IMR-90 (cell line): Measurements from ENCODE around the gene ALCAM. TPM values are rescaled to one million over a fixed set of nuclear protein-coding genes. Genes with fewer than 3 reads are reported as not detected.

ENCODE experiments used
- ATAC-seq: fragments of 200-7000 bp; cut with Tn5 transposase; 2 replicates; pipeline ENCODE4 v1.9.1; 2020; ENCODE audit warnings: low read depth, mild to moderate bottlenecking, moderate library complexity
- BruUV-seq: library from RNA; stranded (reverse); fragments of 400-500 nt; replicated peaks from 2 replicates; lab custom pipeline; 2021; lab: Mats Ljungman, UMichigan
- CTCF ChIA-PET: fragments of 300-600 bp; formaldehyde crosslinking; extraction: SDS; loops from one replicate; lab custom pipeline; 2021; ENCODE audit warnings: antibody characterized with exemption; lab: Yijun Ruan, JAX
- POLR2A ChIA-PET: fragments of 300-600 bp; sonication (Branson Sonifier 250); formaldehyde crosslinking; loops from one replicate; lab custom pipeline; 2022; ENCODE audit warnings: antibody characterized with exemption; ENCODE audit not compliant: unreplicated experiment; lab: Charles Lee
- DNase-seq: peaks from one replicate; pipeline ENCODE4 v3.0.0; 2013
- H2AFZ ChIP-seq: replicated peaks from 2 replicates; pipeline ENCODE3; 2013; ENCODE audit warnings: low read length, mild to moderate bottlenecking; ENCODE audit not compliant: poor library complexity
- H2AK5ac ChIP-seq: 2 replicates; pipeline ENCODE4 v1.6.1; 2013; ENCODE audit warnings: low read depth, low read length, inconsistent platforms
- H2AK9ac ChIP-seq: replicated peaks from 2 replicates; pipeline ENCODE3; 2013; ENCODE audit warnings: mild to moderate bottlenecking, low read depth, low read length, moderate library complexity; ENCODE audit not compliant: poor library complexity
- H2BK120ac ChIP-seq: 2 replicates; pipeline ENCODE4 v1.6.1; 2013; ENCODE audit warnings: low read depth, low read length, inconsistent platforms
- H2BK15ac ChIP-seq: 3 replicates; pipeline ENCODE4 v1.6.1; 2013; ENCODE audit warnings: low read depth, low read length, inconsistent platforms
- H2BK20ac ChIP-seq: 2 replicates; pipeline ENCODE4 v1.6.1; 2013; ENCODE audit warnings: low read depth, mild to moderate bottlenecking, inconsistent platforms, low read length, moderate library complexity
- H2BK5ac ChIP-seq: 2 replicates; pipeline ENCODE4 v1.6.1; 2013; ENCODE audit warnings: mild to moderate bottlenecking, low read depth, low read length, inconsistent platforms; ENCODE audit not compliant: poor library complexity, severe bottlenecking
- H3K14ac ChIP-seq: replicated peaks from 2 replicates; pipeline ENCODE4 v1.6.1; 2013; ENCODE audit warnings: low read depth, low read length, inconsistent platforms
- H3K18ac ChIP-seq: 2 replicates; pipeline ENCODE4 v1.6.1; 2013; ENCODE audit warnings: low read depth, low read length, control low read depth
- H3K23ac ChIP-seq: 2 replicates; pipeline ENCODE4 v1.6.1; 2013; ENCODE audit warnings: low read depth, low read length, inconsistent platforms
- H3K27ac ChIP-seq: 2 replicates; pipeline ENCODE4 v1.5.1; 2013; ENCODE audit warnings: mild to moderate bottlenecking, control low read depth, low read length; ENCODE audit not compliant: insufficient read depth
- H3K27me3 ChIP-seq: 2 replicates; pipeline ENCODE4 v1.6.1; 2013; ENCODE audit warnings: low read length; ENCODE audit not compliant: control insufficient read depth, insufficient read depth
- H3K36me3 ChIP-seq: 2 replicates; pipeline ENCODE4 v1.6.1; 2013; ENCODE audit warnings: low read length, mixed read lengths; ENCODE audit not compliant: control insufficient read depth, insufficient read depth
- H3K4ac ChIP-seq: 2 replicates; pipeline ENCODE4 v1.6.1; 2013; ENCODE audit warnings: low read depth, low read length, inconsistent platforms
- H3K4me1 ChIP-seq: 2 replicates; pipeline ENCODE4 v1.6.1; 2013; ENCODE audit warnings: low read length, mixed read lengths; ENCODE audit not compliant: control insufficient read depth, insufficient read depth
- H3K4me2 ChIP-seq: 2 replicates; pipeline ENCODE4 v1.6.1; 2013; ENCODE audit warnings: low read depth, mild to moderate bottlenecking, control low read depth, low read length, moderate library complexity
- H3K4me3 ChIP-seq: 2 replicates; pipeline ENCODE4 v1.5.1; 2013; ENCODE audit warnings: low read depth, mild to moderate bottlenecking, control low read depth, low read length, moderate library complexity; ENCODE audit not compliant: insufficient read depth
- H3K56ac ChIP-seq: 2 replicates; pipeline ENCODE4 v1.6.1; 2013; ENCODE audit warnings: low read length, inconsistent platforms; ENCODE audit not compliant: insufficient read depth; ENCODE audit errors: extremely low read depth
- H3K79me1 ChIP-seq, 2 experiments: 2 replicates each; pipeline ENCODE4 v1.6.1; 2013; ENCODE audit warnings: low read length in 2 of 2, inconsistent platforms in 1 of 2, low read depth in 1 of 2
- H3K9ac ChIP-seq: 2 replicates; pipeline ENCODE4 v1.6.1; 2013; ENCODE audit warnings: low read depth, low read length, control low read depth
- H3K9me1 ChIP-seq: 2 replicates; pipeline ENCODE4 v1.6.1; 2013; ENCODE audit warnings: low read length, inconsistent platforms; ENCODE audit not compliant: insufficient read depth
- H3K9me3 ChIP-seq: 2 replicates; pipeline ENCODE4 v1.6.1; 2013; ENCODE audit warnings: low read length; ENCODE audit not compliant: control insufficient read depth, insufficient read depth
- H4K20me1 ChIP-seq: 2 replicates; pipeline ENCODE4 v1.6.1; 2013; ENCODE audit warnings: low read length, inconsistent platforms; ENCODE audit not compliant: insufficient read depth
- H4K5ac ChIP-seq: 2 replicates; pipeline ENCODE4 v1.6.1; 2013; ENCODE audit warnings: mild to moderate bottlenecking, low read depth, low read length, control low read depth
- H4K8ac ChIP-seq, 2 experiments: 2 replicates each; pipeline ENCODE4 v1.6.1; 2013; ENCODE audit warnings: low read depth in 2 of 2, low read length in 2 of 2, control low read depth in 1 of 2, inconsistent platforms in 1 of 2
- H4K91ac ChIP-seq: 2 replicates; pipeline ENCODE4 v1.6.1; 2013; ENCODE audit warnings: low read depth, low read length, inconsistent platforms; ENCODE audit not compliant: insufficient read depth
- BHLHE40 ChIP-seq: fragments of 150-350 bp; IDR thresholded peaks from 2 replicates; pipeline ENCODE4 v1.6.1; 2016; ENCODE audit warnings: mild to moderate bottlenecking, low read depth, low read length
- CEBPB ChIP-seq: IDR thresholded peaks from 2 replicates; pipeline ENCODE4 v1.6.1; 2012; ENCODE audit warnings: low read depth, low read length, improper control_type of control experiment
- CTCF ChIP-seq: conservative IDR thresholded peaks from 2 replicates; pipeline ENCODE4 v1.5.1; 2012; ENCODE audit warnings: mild to moderate bottlenecking, low read depth, low read length, improper control_type of control experiment
- ELK1 ChIP-seq: fragments of 150-350 bp; IDR thresholded peaks from 2 replicates; pipeline ENCODE4 v1.6.1; 2016; ENCODE audit warnings: low read depth, mild to moderate bottlenecking, low read length, moderate library complexity, borderline replicate concordance
- MAFK ChIP-seq: IDR thresholded peaks from 2 replicates; pipeline ENCODE4 v1.6.1; 2012; ENCODE audit warnings: low read depth, low read length, improper control_type of control experiment
- MXI1 ChIP-seq: IDR thresholded peaks from 2 replicates; pipeline ENCODE4 v1.6.1; 2012; ENCODE audit warnings: low read depth, mild to moderate bottlenecking, low read length, moderate library complexity, borderline replicate concordance
- NFE2L2 ChIP-seq: fragments of 150-350 bp; IDR thresholded peaks from 2 replicates; pipeline ENCODE4 v1.6.1; 2016; ENCODE audit warnings: low read depth, mild to moderate bottlenecking, low read length
- POLR2A ChIP-seq: IDR thresholded peaks from 2 replicates; pipeline ENCODE4 v1.6.1; 2012; ENCODE audit warnings: mild to moderate bottlenecking, low read depth, low read length
- RAD21 ChIP-seq: IDR thresholded peaks from 2 replicates; pipeline ENCODE4 v1.6.1; 2012; ENCODE audit warnings: low read length, improper control_type of control experiment
- RCOR1 ChIP-seq: IDR thresholded peaks from 2 replicates; pipeline ENCODE4 v1.6.1; 2012; ENCODE audit warnings: mild to moderate bottlenecking, low read length, improper control_type of control experiment; ENCODE audit not compliant: insufficient replicate concordance
- SMC3 ChIP-seq: fragments of 150-350 bp; IDR thresholded peaks from 2 replicates; pipeline ENCODE4 v1.6.1; 2016; ENCODE audit warnings: low read depth, mild to moderate bottlenecking, antibody characterized with exemption, low read length, moderate library complexity
- WGBS, 2 experiments: methylation state at CpG; one replicate each; pipeline versions ENCODE4 v1.1.5 to v1.1.7; 2013; ENCODE audit warnings: missing lambda C conversion rate in 2 of 2; ENCODE audit not compliant: insufficient read length in 1 of 2; ENCODE audit errors: extremely low coverage in 2 of 2; 5-methylcytosine and 5-hydroxymethylcytosine counted together
- dilution Hi-C: fragments of 300-500 bp; cut with HindIII; formaldehyde crosslinking; loops from one replicate; pipeline ENCODE4 v1.14.3; 2018; ENCODE audit warnings: low sequenced_read_pairs; ENCODE audit not compliant: unreplicated experiment
- in situ Hi-C: fragments of 300-500 bp; cut with MboI; formaldehyde crosslinking; loops from 3 replicates; pipeline ENCODE4 v1.14.3; 2019; ENCODE audit warnings: low sequenced_read_pairs, inconsistent platforms, mixed read lengths
- intact Hi-C: fragments of 100-400 bp; cut with micrococcal nuclease; formaldehyde crosslinking; loops from 2 replicates; pipeline ENCODE4 v1.10.0; 2022
- polyA plus RNA-seq, 3 experiments: library from polyadenylated mRNA; depleted of rRNA; stranded (reverse); fragments of >200 nt; gene quantifications; 2 replicates each; pipeline ENCODE4 v1.2.3, GENCODE V29; 2012; ENCODE audit warnings: low replicate concordance in 1 of 3
- total RNA-seq: library from RNA; depleted of rRNA; stranded (reverse); fragments of >200 nt; gene quantifications from 2 replicates; pipeline ENCODE4 v1.2.3, GENCODE V29; 2012

Gene ALCAM
- total and polyA plus RNA-seq, 2 of the 4 experiments (the other 2 are of a cell fraction), result 117 to 423 TPM

- ChIA-PET CTCF (no interaction called here), POLR2A (no interaction called here)
- Histone ChIP-seq H2BK20ac (no peak overlapping the region), H3K4me2 (no peak overlapping the region), H3K23ac (no peak overlapping the region), H3K9me3 (no peaks in the 10 kb centered on the region), H3K4me1 (no peaks in the 10 kb centered on the region; the same call in 1 of the 2 replicates), H2AK5ac (no peak overlapping the region), H2AFZ (no peak overlapping the region), H3K56ac (no peak overlapping the region), H3K18ac (no peak overlapping the region), H4K5ac (no peak overlapping the region), H3K4ac (no peak overlapping the region), H4K20me1 (no peaks in the 10 kb centered on the region), H2BK15ac (no peak overlapping the region), H3K79me1 (no peaks in the 10 kb centered on the region), H3K4me3 (no peak overlapping the region), H3K9ac (no peak overlapping the region), H3K27me3 (no peaks in the 10 kb centered on the region), H2BK5ac (no peak overlapping the region), H3K27ac (no peak overlapping the region), H3K14ac (no peak overlapping the region), H4K8ac (no peak overlapping the region), H3K36me3 (no peaks in the 10 kb centered on the region), H4K91ac (no peak overlapping the region), H3K9me1 (no peaks in the 10 kb centered on the region), H2AK9ac (no peak overlapping the region), H2BK120ac (no peak overlapping the region)
- BruUV-seq, result no TSS peak
- intact Hi-C loops, result no loop called here
- in situ Hi-C loops, result no loop called here
- DNase-seq (no peak), ATAC-seq (no peak)
- dilution Hi-C loops, result no loop called here
- WGBS, 2 experiments, result no CpG with 5 or more reads among the region's 2 CpGs
- TF ChIP-seq MXI1 (no peak), BHLHE40 (no peak), NFE2L2 (no peak), RCOR1 (no peak), CEBPB (no peak), SMC3 (no peak), MAFK (no peak), CTCF (no peak), ELK1 (no peak), RAD21 (no peak), POLR2A (no peak)
Observed at GRCh38 chr3:105323274-105323599, 43.5 kb upstream of the ALCAM start.
